ENCODE results near the gene BCLAF3.

BCLAF3 gene

GRCh38 chrX:19990556-19991349 is at the start of gene BCLAF3:
Gene BCLAF3 (minus strand): TSS chrX:19991061. CDS start chrX:19970264, 20,797 bp downstream.
- peak; percentile 72 for DNase-seq (ENCODE audit: low read depth in 2 of 2)

GRCh38 chrX:20038966-20039365 is 48.1 kb upstream of the BCLAF3 start:
- no peak for DNase-seq (ENCODE audit: low read depth in 2 of 2)

- DNase-seq (ENCODE audit: low read depth in 2 of 2), result no peak
These were observed 46.3 kb upstream of the BCLAF3 start for GRCh38 chrX:20037186-20037585.

- DNase-seq (ENCODE audit: low read depth in 2 of 2), result no peak
These were observed 41.3 kb upstream of the BCLAF3 start for GRCh38 chrX:20032201-20032600.

GRCh38 chrX:20029728-20030127 is 38.9 kb upstream of the BCLAF3 start:
- no peak for DNase-seq (ENCODE audit: low read depth in 2 of 2)

GRCh38 chrX:20028588-20028987 is 37.7 kb upstream of the BCLAF3 start:
- DNase-seq (ENCODE audit: low read depth in 2 of 2), result no peak

- no peak for DNase-seq (ENCODE audit: low read depth in 2 of 2)
These were observed 35.4 kb upstream of the BCLAF3 start for GRCh38 chrX:20026278-20026677.

- no peak for DNase-seq (ENCODE audit: low read depth in 2 of 2)
These were observed 29.0 kb upstream of the BCLAF3 start for GRCh38 chrX:20019672-20020365.

- DNase-seq (ENCODE audit: low read depth in 2 of 2), result no peak
These were observed 25.7 kb upstream of the BCLAF3 start for GRCh38 chrX:20016616-20016945.

GRCh38 chrX:20015945-20016615 is 25.2 kb upstream of the BCLAF3 start:
- DNase-seq (ENCODE audit: low read depth in 2 of 2), result no peak

- no peak for DNase-seq (ENCODE audit: low read depth in 2 of 2)
These were observed 24.6 kb upstream of the BCLAF3 start for GRCh38 chrX:20015422-20015821.

GRCh38 chrX:20011608-20012007 is 20.7 kb upstream of the BCLAF3 start:
- DNase-seq (ENCODE audit: low read depth in 2 of 2), result no peak

GRCh38 chrX:20007962-20008622 is 17.2 kb upstream of the BCLAF3 start:
- no peak for DNase-seq (ENCODE audit: low read depth in 2 of 2)

- no peak for DNase-seq (ENCODE audit: low read depth in 2 of 2)
These were observed 15.0 kb upstream of the BCLAF3 start for GRCh38 chrX:20005883-20006282.

GRCh38 chrX:20001588-20001987 is 10.7 kb upstream of the BCLAF3 start:
- DNase-seq (ENCODE audit: low read depth in 2 of 2), result no peak

GRCh38 chrX:19991350-19991718 is 473 bp upstream of the BCLAF3 start:
- DNase-seq (ENCODE audit: low read depth in 2 of 2), result no peak

- no peak for DNase-seq (ENCODE audit: low read depth in 2 of 2)
These were observed 708 bp downstream of the BCLAF3 start for GRCh38 chrX:19990151-19990555.

GRCh38 chrX:19987856-19988255 is 3.0 kb downstream of the BCLAF3 start:
- DNase-seq (ENCODE audit: low read depth in 2 of 2), result no peak

GRCh38 chrX:19986531-19986930 is 4.3 kb downstream of the BCLAF3 start:
- DNase-seq (ENCODE audit: low read depth in 2 of 2), result no peak

GRCh38 chrX:19981947-19982346 is 8.9 kb downstream of the BCLAF3 start:
- no peak for DNase-seq (ENCODE audit: low read depth in 2 of 2)

- DNase-seq (ENCODE audit: low read depth in 2 of 2), result no peak
These were observed 15.0 kb downstream of the BCLAF3 start for GRCh38 chrX:19975845-19976244.

GRCh38 chrX:19972984-19973383 is 17.9 kb downstream of the BCLAF3 start:
- DNase-seq (ENCODE audit: low read depth in 2 of 2), result no peak

All from stimulated activated CD8-positive, alpha-beta memory T cell treated with anti-CD3 and anti-CD28 coated beads, Interleukin-7, amount 100 ng/mL, for 1 hour (primary cell).